ENCODE results near the gene ATRNL1. TPM values are rescaled to one million over a fixed set of nuclear protein-coding genes. Genes with fewer than 3 reads are reported as not detected.

The ATRNL1 gene
- total and polyA plus RNA-seq, 2 of the 8 experiments (the other 6 are each of a cell fraction or from before 2014, with no cell fraction given): 5.1 to 17.6 TPM

DNA sequence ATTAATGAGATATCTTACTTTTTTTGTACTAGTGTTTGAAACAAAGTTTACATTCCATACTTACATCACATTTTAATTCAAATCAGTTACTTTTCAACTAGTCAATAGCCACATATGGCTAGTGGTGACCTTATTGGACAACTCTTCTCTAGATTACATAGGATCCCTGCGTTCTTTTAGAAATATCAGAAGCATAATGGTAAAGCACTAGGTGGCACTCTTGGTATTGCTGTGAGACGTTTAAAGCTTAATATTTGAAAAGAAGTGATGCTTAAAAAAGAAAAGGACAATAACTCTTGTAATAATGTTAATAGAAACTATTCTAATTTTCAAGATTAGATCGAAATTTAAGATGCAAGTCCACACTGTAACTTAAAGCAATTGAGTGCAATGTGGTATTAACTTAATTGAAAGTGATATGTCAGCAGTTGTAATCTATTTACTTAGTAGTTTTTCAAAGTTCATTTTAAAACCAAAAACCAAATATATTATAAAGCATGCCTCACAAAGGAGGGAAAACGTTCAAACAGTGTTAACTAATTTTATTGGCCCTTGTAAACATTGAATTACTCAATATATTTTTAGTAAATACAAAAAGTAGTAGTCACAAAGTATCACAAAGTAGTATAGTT, 339.1 kb downstream of the ATRNL1 start:
- 44% methylated on average over 4 of the region's 4 CpGs; no CpG with 5 or more reads in 1 of the 2 experiments for WGBS, 2 experiments (ENCODE audit: extremely low coverage in 1 of 2, insufficient coverage in 1 of 2, insufficient read length in 1 of 2, insufficient replicate concordance in 2 of 2, low coverage in 1 of 2, low lambda C conversion rate in 2 of 2, missing lambda C conversion rate in 1 of 2)
- no peak overlapping the region for H4K8ac ChIP-seq (ENCODE audit: extremely low read depth, insufficient read depth, low read length)
- POLR2A ChIA-PET (ENCODE audit: partially characterized antibody): no interaction called here
- no peak overlapping the region for H2BK20ac ChIP-seq (ENCODE audit: low read length)
- CTCF ChIA-PET (ENCODE audit: partially characterized antibody): interaction anchor here (0.6 to 1.3 kb wide), 4 partner anchors 10 to 30 kb away, joined by 3 to 5 read pairs (median 3); no protein-coding TSS in a partner anchor
- H2BK5ac ChIP-seq (ENCODE audit: low read depth, low read length): no peak overlapping the region
- H3K23ac ChIP-seq (ENCODE audit: insufficient read length): no peak overlapping the region
- H4K5ac ChIP-seq (ENCODE audit: insufficient read length, low read depth, low read length): no peak overlapping the region
- H3K4ac ChIP-seq (replicated peaks; ENCODE audit: insufficient read length, low read depth, low read length): no peak overlapping the region
- no peak for DNase-seq (ENCODE audit: low read depth in 1 of 2, low spot score in 2 of 2)
- H3K36me3 ChIP-seq (ENCODE audit: control insufficient read depth in 2 of 4, insufficient read depth in 4 of 4, low read length in 3 of 4): no peaks in the 10 kb centered on the region
- no peak overlapping the region for H2BK120ac ChIP-seq (replicated peaks; ENCODE audit: low read depth, low read length)
- no peak overlapping the region for H3K4me3 ChIP-seq (ENCODE audit: extremely low read depth in 1 of 4, insufficient read depth in 2 of 4, low read depth in 3 of 4, low read length in 4 of 4)
- no peak overlapping the region for H3K56ac ChIP-seq (replicated peaks; ENCODE audit: insufficient read length, low read depth, low read length)
- H3K79me1 ChIP-seq (ENCODE audit: low read depth, low read length): no peaks in the 10 kb centered on the region
- H2BK15ac ChIP-seq (ENCODE audit: low read length): no peak overlapping the region
- H4K91ac ChIP-seq (replicated peaks; ENCODE audit: insufficient read length, low read length): no peak overlapping the region
- TF ChIP-seq ATF2 (IDR thresholded peaks at IDR 0.05; ENCODE audit: low read length) (no peak), KDM4A (IDR thresholded peaks at IDR 0.05; ENCODE audit: low read depth, low read length, severe bottlenecking) (no peak), RAD21 (IDR thresholded peaks at IDR 0.05 in 1 of 2, conservative IDR thresholded peaks at IDR 0.05 in 1 of 2; ENCODE audit: low read depth in 2 of 2, low read length in 2 of 2) (peak; percentile 62 to 71), SIN3A (conservative IDR thresholded peaks at IDR 0.05 in 1 of 2, IDR thresholded peaks at IDR 0.05 in 1 of 2; ENCODE audit: low read depth in 1 of 2, low read length in 2 of 2) (no peak), TAF7 (optimal IDR thresholded peaks at IDR 0.05; ENCODE audit: borderline replicate concordance, low read depth, low read length) (no peak)
- TF ChIP-seq, protein P1, sequence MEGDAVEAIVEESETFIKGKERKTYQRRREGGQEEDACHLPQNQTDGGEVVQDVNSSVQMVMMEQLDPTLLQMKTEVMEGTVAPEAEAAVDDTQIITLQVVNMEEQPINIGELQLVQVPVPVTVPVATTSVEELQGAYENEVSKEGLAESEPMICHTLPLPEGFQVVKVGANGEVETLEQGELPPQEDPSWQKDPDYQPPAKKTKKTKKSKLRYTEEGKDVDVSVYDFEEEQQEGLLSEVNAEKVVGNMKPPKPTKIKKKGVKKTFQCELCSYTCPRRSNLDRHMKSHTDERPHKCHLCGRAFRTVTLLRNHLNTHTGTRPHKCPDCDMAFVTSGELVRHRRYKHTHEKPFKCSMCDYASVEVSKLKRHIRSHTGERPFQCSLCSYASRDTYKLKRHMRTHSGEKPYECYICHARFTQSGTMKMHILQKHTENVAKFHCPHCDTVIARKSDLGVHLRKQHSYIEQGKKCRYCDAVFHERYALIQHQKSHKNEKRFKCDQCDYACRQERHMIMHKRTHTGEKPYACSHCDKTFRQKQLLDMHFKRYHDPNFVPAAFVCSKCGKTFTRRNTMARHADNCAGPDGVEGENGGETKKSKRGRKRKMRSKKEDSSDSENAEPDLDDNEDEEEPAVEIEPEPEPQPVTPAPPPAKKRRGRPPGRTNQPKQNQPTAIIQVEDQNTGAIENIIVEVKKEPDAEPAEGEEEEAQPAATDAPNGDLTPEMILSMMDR (IDR thresholded peaks at IDR 0.05; ENCODE audit: control extremely low read depth in 1 of 3, insufficient read depth in 1 of 3, low read depth in 1 of 3, low read length in 3 of 3): peak in 2 of 3 experiments; percentile 19 to 37; a peak in 2 of 4 replicates
- TF ChIP-seq, protein P2, sequence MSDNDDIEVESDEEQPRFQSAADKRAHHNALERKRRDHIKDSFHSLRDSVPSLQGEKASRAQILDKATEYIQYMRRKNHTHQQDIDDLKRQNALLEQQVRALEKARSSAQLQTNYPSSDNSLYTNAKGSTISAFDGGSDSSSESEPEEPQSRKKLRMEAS (IDR thresholded peaks at IDR 0.05): no peak
- H3K79me2 ChIP-seq (ENCODE audit: control insufficient read depth in 1 of 2, insufficient read depth in 2 of 2, low read length in 2 of 2): no peaks in the 10 kb centered on the region
- no peak overlapping the region for H3K4me2 ChIP-seq (ENCODE audit: insufficient read depth in 1 of 2, low read depth in 2 of 2, low read length in 2 of 2)
- H3K9me3 ChIP-seq (ENCODE audit: insufficient read depth in 2 of 2, low read depth in 1 of 2, low read length in 1 of 2): no peaks in the 10 kb centered on the region
- no peaks in the 10 kb centered on the region for H4K20me1 ChIP-seq (replicated peaks in 1 of 2; ENCODE audit: control insufficient read depth in 1 of 2, insufficient read depth in 2 of 2, low read length in 2 of 2)
- no peak overlapping the region for H3K14ac ChIP-seq (ENCODE audit: insufficient read length)
- H2AFZ ChIP-seq (ENCODE audit: low read length): no peak overlapping the region
- H3K27me3 ChIP-seq (replicated peaks in 1 of 4; ENCODE audit: control insufficient read depth in 3 of 4, extremely low read depth in 1 of 4, insufficient read depth in 3 of 4, low read length in 3 of 4): no peaks in the 10 kb centered on the region
- no peak overlapping the region for H3K18ac ChIP-seq (ENCODE audit: extremely low read depth, low read length)
- no peak overlapping the region for H2AK5ac ChIP-seq (ENCODE audit: low read depth, low read length)
- H3K4me1 ChIP-seq (replicated peaks in 1 of 4; ENCODE audit: control insufficient read depth in 3 of 4, insufficient read depth in 4 of 4, low read length in 3 of 4): no peaks in the 10 kb centered on the region
- no peak overlapping the region for H2BK12ac ChIP-seq (ENCODE audit: low read depth, low read length)
- FAIRE-seq: no peak
- no peak overlapping the region for H3K9ac ChIP-seq (replicated peaks in 1 of 4; ENCODE audit: extremely low read depth in 1 of 4, low read depth in 3 of 4, low read length in 3 of 4)
- no peak overlapping the region for H3K27ac ChIP-seq (ENCODE audit: low read depth, low read length)
- H3K23me2 ChIP-seq (ENCODE audit: low read depth, low read length): no peaks in the 10 kb centered on the region

Measured in H1 (cell line).